ENCODE data around the gene ARHGEF9. TPM values are rescaled to one million over a fixed set of nuclear protein-coding genes. Genes with fewer than 3 reads are reported as not detected.

The ARHGEF9 gene
- total RNA-seq, 4 donors from 2014 or later = 29.9 to 108 (median 36.9) TPM

DNA sequence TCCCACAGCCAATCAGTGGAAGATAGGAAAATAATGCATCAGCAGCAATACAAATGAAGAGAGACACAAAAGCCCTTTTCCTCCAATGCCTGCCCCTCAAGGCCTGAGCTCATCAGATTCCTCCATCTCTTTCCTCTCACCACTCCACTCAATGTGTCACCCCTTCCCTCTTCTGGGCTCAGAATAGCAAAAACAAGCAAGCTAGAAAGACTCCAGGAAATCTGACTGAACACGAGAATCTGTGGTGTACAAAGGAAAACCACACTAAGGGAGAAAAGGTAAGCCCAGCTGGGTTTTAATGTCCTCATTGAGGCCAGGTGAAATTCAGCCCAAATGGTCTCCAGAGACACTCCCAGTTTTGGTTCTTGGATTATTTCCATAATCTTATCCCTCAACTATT, 46.3 kb downstream of the ARHGEF9 start:
- in situ Hi-C loops (cut with MboI; ENCODE audit: low pct_ligation_motif_present in 1 of 4, low pct_unique_long_range_greater_than_20kb in 1 of 4, low sequenced_read_pairs in 3 of 4) = no loop called here

GRCh38 chrX:63737131-63737921, 47.7 kb downstream of the ARHGEF9 start:
- WGBS, 2 donors (ENCODE audit: low coverage in 1 of 2) = 52 to 67% methylated on average over 1 to 3 of the region's 3 CpGs
- no peak for DNase-seq
- in situ Hi-C loops (cut with MboI; ENCODE audit: low pct_ligation_motif_present in 1 of 4, low pct_unique_long_range_greater_than_20kb in 1 of 4, low sequenced_read_pairs in 3 of 4) (no loop called here), intact Hi-C loops (cut with DNase I; ENCODE audit: low total_unique reads) (no loop called here)
- H3K4me1 ChIP-seq = peaks cover 0 to 7% (median 0%) of the 10 kb centered on the region in 4 donors
- H3K4me3 ChIP-seq = no peak overlapping the region
- no peak overlapping the region for H3K27ac ChIP-seq
- no peaks in the 10 kb centered on the region for H3K9me3 ChIP-seq
- TF ChIP-seq, protein P1, sequence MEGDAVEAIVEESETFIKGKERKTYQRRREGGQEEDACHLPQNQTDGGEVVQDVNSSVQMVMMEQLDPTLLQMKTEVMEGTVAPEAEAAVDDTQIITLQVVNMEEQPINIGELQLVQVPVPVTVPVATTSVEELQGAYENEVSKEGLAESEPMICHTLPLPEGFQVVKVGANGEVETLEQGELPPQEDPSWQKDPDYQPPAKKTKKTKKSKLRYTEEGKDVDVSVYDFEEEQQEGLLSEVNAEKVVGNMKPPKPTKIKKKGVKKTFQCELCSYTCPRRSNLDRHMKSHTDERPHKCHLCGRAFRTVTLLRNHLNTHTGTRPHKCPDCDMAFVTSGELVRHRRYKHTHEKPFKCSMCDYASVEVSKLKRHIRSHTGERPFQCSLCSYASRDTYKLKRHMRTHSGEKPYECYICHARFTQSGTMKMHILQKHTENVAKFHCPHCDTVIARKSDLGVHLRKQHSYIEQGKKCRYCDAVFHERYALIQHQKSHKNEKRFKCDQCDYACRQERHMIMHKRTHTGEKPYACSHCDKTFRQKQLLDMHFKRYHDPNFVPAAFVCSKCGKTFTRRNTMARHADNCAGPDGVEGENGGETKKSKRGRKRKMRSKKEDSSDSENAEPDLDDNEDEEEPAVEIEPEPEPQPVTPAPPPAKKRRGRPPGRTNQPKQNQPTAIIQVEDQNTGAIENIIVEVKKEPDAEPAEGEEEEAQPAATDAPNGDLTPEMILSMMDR (IDR thresholded peaks at IDR 0.05) = no peak
- TF ChIP-seq EP300 (IDR thresholded peaks at IDR 0.05; ENCODE audit: low read depth) = no peak
- no peak for TF ChIP-seq POLR2AphosphoS5 (IDR thresholded peaks at IDR 0.05)
- no peaks in the 10 kb centered on the region for H3K27me3 ChIP-seq
- H3K36me3 ChIP-seq = no peaks in the 10 kb centered on the region

More for the DNA sequence above, 46.3 kb downstream of the ARHGEF9 start:
- H3K4me1 ChIP-seq = peaks cover 0 to 7% (median 0%) of the 10 kb centered on the region in 4 donors
- no peaks in the 10 kb centered on the region for H3K27me3 ChIP-seq
- no peaks in the 10 kb centered on the region for H3K36me3 ChIP-seq
- no peak for DNase-seq
- H3K27ac ChIP-seq = no peak overlapping the region
- H3K4me3 ChIP-seq = no peak overlapping the region
- intact Hi-C loops (cut with DNase I; ENCODE audit: low total_unique reads) = no loop called here
- H3K9me3 ChIP-seq = no peaks in the 10 kb centered on the region
- WGBS, 2 donors (ENCODE audit: low coverage in 1 of 2) = 40% methylated on average over 1 of the region's 1 CpG; no CpG with 5 or more reads in 1 of the 2 donors
- TF ChIP-seq EP300 (IDR thresholded peaks at IDR 0.05; ENCODE audit: low read depth) (no peak), POLR2A (IDR thresholded peaks at IDR 0.05) (no peak), POLR2AphosphoS5 (IDR thresholded peaks at IDR 0.05) (no peak)
- TF ChIP-seq, protein P1 (IDR thresholded peaks at IDR 0.05) = no peak

GRCh38 chrX:63735882-63736281, 49.1 kb downstream of the ARHGEF9 start:
- Histone ChIP-seq H3K27me3 (no peaks in the 10 kb centered on the region), H3K36me3 (no peaks in the 10 kb centered on the region), H3K27ac (no peak overlapping the region), H3K4me1 (peaks cover 0 to 7% (median 0%) of the 10 kb centered on the region in 4 donors), H3K9me3 (no peaks in the 10 kb centered on the region), H3K4me3 (no peak overlapping the region)
- no peak for DNase-seq
- WGBS, 2 donors (ENCODE audit: low coverage in 1 of 2) = 61% methylated on average over 1 of the region's 1 CpG; no CpG with 5 or more reads in 1 of the 2 donors
- TF ChIP-seq EP300 (IDR thresholded peaks at IDR 0.05; ENCODE audit: low read depth) (no peak), POLR2A (IDR thresholded peaks at IDR 0.05) (no peak), POLR2AphosphoS5 (IDR thresholded peaks at IDR 0.05) (no peak)
- TF ChIP-seq, protein P1 (IDR thresholded peaks at IDR 0.05) = no peak
- in situ Hi-C loops (cut with MboI; ENCODE audit: low pct_ligation_motif_present in 1 of 4, low pct_unique_long_range_greater_than_20kb in 1 of 4, low sequenced_read_pairs in 3 of 4) = no loop called here
- intact Hi-C loops (cut with DNase I; ENCODE audit: low total_unique reads) = no loop called here

- H3K4me1 ChIP-seq = no peaks in the 10 kb centered on the region
These were observed 64.7 kb downstream of the ARHGEF9 start for GRCh38 chrX:63720293-63720692.

More at GRCh38 chrX:63720293-63720692, 64.7 kb downstream of the ARHGEF9 start:
- no peak overlapping the region for H3K27ac ChIP-seq
- no peaks in the 10 kb centered on the region for H3K9me3 ChIP-seq
- no peaks in the 10 kb centered on the region for H3K27me3 ChIP-seq
- in situ Hi-C loops (cut with MboI; ENCODE audit: low pct_ligation_motif_present in 1 of 4, low pct_unique_long_range_greater_than_20kb in 1 of 4, low sequenced_read_pairs in 3 of 4) (no loop called here), intact Hi-C loops (cut with DNase I; ENCODE audit: low total_unique reads) (no loop called here)
- TF ChIP-seq POLR2AphosphoS5 (IDR thresholded peaks at IDR 0.05) = no peak
- TF ChIP-seq POLR2A (IDR thresholded peaks at IDR 0.05) = no peak
- TF ChIP-seq EP300 (IDR thresholded peaks at IDR 0.05; ENCODE audit: low read depth) = no peak
- TF ChIP-seq, protein P1 (IDR thresholded peaks at IDR 0.05) = no peak
- DNase-seq = no peak
- WGBS, 2 donors (ENCODE audit: low coverage in 1 of 2) = 86 to 90% methylated on average over 1 of the region's 1 CpG
- H3K36me3 ChIP-seq = no peaks in the 10 kb centered on the region
- H3K4me3 ChIP-seq = no peak overlapping the region

Measured in transverse colon (tissue), 4 donors.